OCI-LY3 (cell line): ENCODE measurements around the gene SCAF1.

Source experiments
- H2AFZ ChIP-seq: fragments of 200-600, 300-600 bp; shearing (Covaris generic); 2 replicates; pipeline ENCODE4 v1.6.0; 2014; ENCODE audit warnings: antibody characterized with exemption, low read depth, low read length
- H3K27ac ChIP-seq: fragments of 200-600, 300-600 bp; sonication (generic); 2 replicates; pipeline ENCODE4 v1.5.1; 2014; ENCODE audit warnings: mild to moderate bottlenecking, low read length, moderate library complexity, mixed read lengths
- H3K27me3 ChIP-seq: fragments of 200-600, 300-600 bp; sonication (generic); 2 replicates; pipeline ENCODE4 v1.6.1; 2014; ENCODE audit warnings: low read depth, low read length, mixed read lengths
- H3K36me3 ChIP-seq: fragments of 200-600, 300-600 bp; sonication (generic); replicated peaks from 2 replicates; pipeline ENCODE3; 2014; ENCODE audit warnings: low read depth, low read length, mixed read lengths
- H3K4me1 ChIP-seq: fragments of 300-600, 200-600 bp; sonication (generic); 2 replicates; pipeline ENCODE4 v1.6.1; 2014; ENCODE audit warnings: low read length, mixed read lengths
- H3K4me2 ChIP-seq: fragments of 200-600, 300-600 bp; sonication (generic); 2 replicates; pipeline ENCODE4 v1.6.1; 2014; ENCODE audit warnings: low read length, mixed read lengths
- H3K4me3 ChIP-seq: fragments of 300-600, 200-600 bp; sonication (generic); 2 replicates; pipeline ENCODE4 v1.5.1; 2014; ENCODE audit warnings: antibody characterized with exemption, mild to moderate bottlenecking, low read length, moderate library complexity
- H3K79me2 ChIP-seq: fragments of 300-600, 200-600 bp; shearing (Covaris generic); 2 replicates; pipeline ENCODE4 v1.6.1; 2014; ENCODE audit warnings: mild to moderate bottlenecking, low read length, mixed read lengths
- H3K9ac ChIP-seq: fragments of 300-600, 200-600 bp; shearing (Covaris generic); 2 replicates; pipeline ENCODE4 v1.6.0; 2014; ENCODE audit warnings: mild to moderate bottlenecking, low read length, moderate library complexity
- H3K9me3 ChIP-seq: fragments of 200-600, 300-600 bp; shearing (Covaris generic); 2 replicates; pipeline ENCODE4 v1.6.1; 2014; ENCODE audit warnings: low read length, mixed read lengths; ENCODE audit not compliant: insufficient read depth
- H4K20me1 ChIP-seq: fragments of 200-600, 300-600 bp; sonication (generic); 2 replicates; pipeline ENCODE4 v1.6.1; 2016; ENCODE audit warnings: low read length, mixed read lengths; ENCODE audit not compliant: insufficient read depth
- CTCF ChIP-seq: fragments of 200-600, 300-600 bp; sonication (generic); IDR thresholded peaks from 2 replicates; pipeline ENCODE4 v1.5.1; 2014; ENCODE audit warnings: antibody characterized with exemption, low read length, low read depth
- EZH2phosphoT487 ChIP-seq: fragments of 200-600 bp; shearing (Covaris generic); IDR thresholded peaks from 2 replicates; pipeline ENCODE4 v1.6.1; 2018; ENCODE audit warnings: antibody characterized with exemption, mixed run types, low read depth

SCAF1 gene

GRCh38 chr19:49594157-49594992 is 47.6 kb upstream of the SCAF1 start:
- peaks cover 11% of the 10 kb centered on the region for H4K20me1 ChIP-seq
- peaks cover 48% of the 10 kb centered on the region for H3K79me2 ChIP-seq
- no peak overlapping the region; the same call in 1 of the 2 replicates for H3K4me3 ChIP-seq
- no peaks in the 10 kb centered on the region for H3K9me3 ChIP-seq
- no peak overlapping the region for H2AFZ ChIP-seq
- H3K4me2 ChIP-seq = peak overlapping the region; percentile 83
- peaks cover 37% of the 10 kb centered on the region for H3K36me3 ChIP-seq
- H3K4me1 ChIP-seq = peaks cover 10% of the 10 kb centered on the region
- no peak overlapping the region for H3K9ac ChIP-seq
- TF ChIP-seq EZH2phosphoT487 (no peak), CTCF (no peak)
- H3K27me3 ChIP-seq = no peaks in the 10 kb centered on the region
- H3K27ac ChIP-seq = no peak overlapping the region

GRCh38 chr19:49594993-49595818 is 46.8 kb upstream of the SCAF1 start:
- H4K20me1 ChIP-seq = peaks cover 16% of the 10 kb centered on the region
- H3K4me1 ChIP-seq = peaks cover 6% of the 10 kb centered on the region
- H3K79me2 ChIP-seq = peaks cover 48% of the 10 kb centered on the region
- H3K36me3 ChIP-seq = peaks cover 45% of the 10 kb centered on the region
- H3K27ac ChIP-seq = no peak overlapping the region
- H3K27me3 ChIP-seq = no peaks in the 10 kb centered on the region
- H3K9ac ChIP-seq = no peak overlapping the region
- no peak overlapping the region for H3K4me3 ChIP-seq
- H3K4me2 ChIP-seq = no peak overlapping the region
- no peaks in the 10 kb centered on the region for H3K9me3 ChIP-seq
- no peak for TF ChIP-seq EZH2phosphoT487
- TF ChIP-seq CTCF = no peak
- H2AFZ ChIP-seq = no peak overlapping the region

GRCh38 chr19:49595819-49596404 is 46.1 kb upstream of the SCAF1 start:
- Histone ChIP-seq H3K79me2 (peaks cover 43% of the 10 kb centered on the region), H4K20me1 (peaks cover 16% of the 10 kb centered on the region), H3K4me2 (no peak overlapping the region), H3K27me3 (no peaks in the 10 kb centered on the region), H3K27ac (no peak overlapping the region), H3K4me1 (peaks cover 6% of the 10 kb centered on the region), H3K36me3 (peaks cover 48% of the 10 kb centered on the region), H3K9me3 (no peaks in the 10 kb centered on the region), H2AFZ (no peak overlapping the region), H3K4me3 (no peak overlapping the region), H3K9ac (no peak overlapping the region)
- TF ChIP-seq CTCF (no peak), EZH2phosphoT487 (no peak)

- Histone ChIP-seq H3K27ac (no peak overlapping the region), H3K4me1 (peaks cover 6% of the 10 kb centered on the region), H3K9ac (no peak overlapping the region), H3K27me3 (no peaks in the 10 kb centered on the region), H3K36me3 (peaks cover 50% of the 10 kb centered on the region), H2AFZ (no peak overlapping the region), H3K79me2 (peaks cover 46% of the 10 kb centered on the region), H3K4me2 (no peak overlapping the region), H3K9me3 (no peaks in the 10 kb centered on the region), H4K20me1 (peaks cover 18% of the 10 kb centered on the region), H3K4me3 (no peak overlapping the region)
- TF ChIP-seq EZH2phosphoT487 (no peak), CTCF (no peak)
Measured at GRCh38 chr19:49596407-49596806, 45.6 kb upstream of the SCAF1 start.
